Neural cell (in vitro differentiated cells): Measurements from ENCODE around the gene KLHDC8B. TPM values are rescaled to one million over a fixed set of nuclear protein-coding genes. Genes with fewer than 3 reads are reported as not detected.

ENCODE experiments used
- H2AFZ ChIP-seq: fragments of 200-600, 300-800 bp; sonication (generic), shearing (Covaris generic); 2 replicates; pipeline ENCODE4 v1.6.0; 2014; ENCODE audit warnings: low read depth, mild to moderate bottlenecking, antibody characterized with exemption, low read length, moderate library complexity
- H3F3A ChIP-seq: fragments of 200-600 bp; shearing (Covaris generic); 2 replicates; pipeline ENCODE4 v1.6.1; 2016; ENCODE audit warnings: mild to moderate bottlenecking, moderate library complexity, mixed read lengths, antibody characterized with exemption, low read length; ENCODE audit not compliant: insufficient read depth, poor library complexity, severe bottlenecking
- H3K27ac ChIP-seq: fragments of 200-600, 300-800 bp; sonication (generic), shearing (Covaris generic); 2 replicates; pipeline ENCODE4 v1.5.1; 2014; ENCODE audit warnings: mild to moderate bottlenecking, low read length, moderate library complexity
- H3K27me3 ChIP-seq: fragments of 300-800, 200-600 bp; sonication (generic), shearing (Covaris generic); 2 replicates; pipeline ENCODE4 v1.6.0; 2014; ENCODE audit warnings: mild to moderate bottlenecking, low read depth, low read length, moderate library complexity; ENCODE audit not compliant: insufficient read depth
- H3K36me3 ChIP-seq: fragments of 300-800, 200-600 bp; sonication (generic), shearing (Covaris generic); 2 replicates; pipeline ENCODE4 v1.5.1; 2014; ENCODE audit warnings: mild to moderate bottlenecking, antibody characterized with exemption, low read length, moderate library complexity; ENCODE audit not compliant: insufficient read depth
- H3K4me2 ChIP-seq: fragments of 300-800, 200-600 bp; sonication (generic), shearing (Covaris generic); 2 replicates; pipeline ENCODE4 v1.6.0; 2014; ENCODE audit warnings: mild to moderate bottlenecking, low read length
- H3K4me3 ChIP-seq: fragments of 300-800, 200-600 bp; sonication (generic), shearing (Covaris generic); 2 replicates; pipeline ENCODE4 v1.5.1; 2014; ENCODE audit warnings: mild to moderate bottlenecking, low read length, moderate library complexity
- H3K79me2 ChIP-seq: fragments of 200-600 bp; shearing (Covaris generic); replicated peaks from 2 replicates; pipeline ENCODE4 v1.6.0; 2014; ENCODE audit warnings: mild to moderate bottlenecking, low read length, moderate library complexity; ENCODE audit not compliant: insufficient read depth
- H3K9ac ChIP-seq: fragments of 300-800, 200-600 bp; sonication (generic), shearing (Covaris generic); 2 replicates; pipeline ENCODE4 v1.6.1; 2016; ENCODE audit warnings: mild to moderate bottlenecking, low read length, mixed read lengths
- H3K9me2 ChIP-seq: fragments of 200-600 bp; shearing (Covaris generic); 2 replicates; pipeline ENCODE4 v1.6.1; 2016; ENCODE audit warnings: mild to moderate bottlenecking, low read length, mixed read lengths; ENCODE audit not compliant: insufficient read depth
- H3K9me3 ChIP-seq: fragments of 200-600, 300-800 bp; sonication (generic), shearing (Covaris generic); 2 replicates; pipeline ENCODE4 v1.6.1; 2016; ENCODE audit warnings: mild to moderate bottlenecking, mixed run types, low read length, moderate library complexity, mixed read lengths
- H4K20me1 ChIP-seq: fragments of 200-600 bp; shearing (Covaris generic); 2 replicates; pipeline ENCODE4 v1.6.1; 2016; ENCODE audit warnings: mild to moderate bottlenecking, mixed run types; ENCODE audit not compliant: insufficient read depth
- CTCF ChIP-seq: fragments of 450-650 bp; IDR thresholded peaks from 2 replicates; pipeline ENCODE4 v1.5.1; 2014; ENCODE audit warnings: antibody characterized with exemption, mild to moderate bottlenecking, moderate library complexity; ENCODE audit not compliant: poor library complexity, severe bottlenecking
- EP300 ChIP-seq: fragments of 450-650 bp; conservative IDR thresholded peaks from 2 replicates; pipeline ENCODE4 v1.6.1; 2014; ENCODE audit warnings: antibody characterized with exemption, mild to moderate bottlenecking, moderate library complexity; ENCODE audit not compliant: poor library complexity, severe bottlenecking
- EZH2 ChIP-seq: fragments of 200-600, 300-800 bp; shearing (Covaris generic), sonication (generic); IDR thresholded peaks from 2 replicates; pipeline ENCODE4 v1.6.1; 2014; ENCODE audit warnings: antibody characterized with exemption, low read length, borderline replicate concordance, mild to moderate bottlenecking; ENCODE audit not compliant: insufficient read depth, poor library complexity, severe bottlenecking
- MXI1 ChIP-seq: fragments of 450-650 bp; conservative IDR thresholded peaks from 2 replicates; pipeline ENCODE4 v1.6.1; 2014; ENCODE audit warnings: antibody characterized with exemption, mild to moderate bottlenecking; ENCODE audit not compliant: poor library complexity, severe bottlenecking
- POLR2AphosphoS5 ChIP-seq: IDR thresholded peaks from 2 replicates; pipeline ENCODE4 v1.6.1; 2012
- RAD21 ChIP-seq: fragments of 450-650 bp; conservative IDR thresholded peaks from 2 replicates; pipeline ENCODE4 v1.6.1; 2014; ENCODE audit warnings: antibody characterized with exemption, mild to moderate bottlenecking, moderate library complexity
- SMC3 ChIP-seq: fragments of 450-650 bp; conservative IDR thresholded peaks from 2 replicates; pipeline ENCODE4 v1.6.1; 2014; ENCODE audit warnings: antibody characterized with exemption, mild to moderate bottlenecking, moderate library complexity; ENCODE audit not compliant: poor library complexity
- TAF1 ChIP-seq: IDR thresholded peaks from 2 replicates; pipeline ENCODE4 v1.6.1; 2012; ENCODE audit warnings: low read depth
- polyA plus RNA-seq: library from polyadenylated mRNA; depleted of rRNA; stranded (reverse); fragments of >200 nt; gene quantifications from 2 replicates; pipeline ENCODE4 v1.2.3, GENCODE V29; 2014
- TF ChIP-seq, protein P1 (sequence below): IDR thresholded peaks from 2 replicates; pipeline ENCODE4 v1.6.1; 2012; ENCODE audit warnings: borderline replicate concordance

KLHDC8B gene
- polyA plus RNA-seq, 1 donor from 2014 or later = 65.1 TPM

GRCh38 chr3:49148159-49148558, 23.2 kb upstream of the KLHDC8B start:
- Histone ChIP-seq H2AFZ (no peak overlapping the region), H3K27ac (no peak overlapping the region), H3K27me3 (no peaks in the 10 kb centered on the region), H3K4me2 (no peak overlapping the region), H3K36me3 (no peaks in the 10 kb centered on the region), H3K9me3 (no peaks in the 10 kb centered on the region), H4K20me1 (no peaks in the 10 kb centered on the region), H3F3A (no peaks in the 10 kb centered on the region), H3K79me2 (no peaks in the 10 kb centered on the region), H3K9ac (no peak overlapping the region), H3K4me3 (no peak overlapping the region), H3K9me2 (no peaks in the 10 kb centered on the region)
- TF ChIP-seq CTCF = no peak
- no peak for TF ChIP-seq POLR2AphosphoS5
- no peak for TF ChIP-seq EP300
- no peak for TF ChIP-seq TAF1
- TF ChIP-seq SMC3 = no peak
- TF ChIP-seq EZH2 = no peak
- no peak for TF ChIP-seq MXI1
- TF ChIP-seq, protein P1, sequence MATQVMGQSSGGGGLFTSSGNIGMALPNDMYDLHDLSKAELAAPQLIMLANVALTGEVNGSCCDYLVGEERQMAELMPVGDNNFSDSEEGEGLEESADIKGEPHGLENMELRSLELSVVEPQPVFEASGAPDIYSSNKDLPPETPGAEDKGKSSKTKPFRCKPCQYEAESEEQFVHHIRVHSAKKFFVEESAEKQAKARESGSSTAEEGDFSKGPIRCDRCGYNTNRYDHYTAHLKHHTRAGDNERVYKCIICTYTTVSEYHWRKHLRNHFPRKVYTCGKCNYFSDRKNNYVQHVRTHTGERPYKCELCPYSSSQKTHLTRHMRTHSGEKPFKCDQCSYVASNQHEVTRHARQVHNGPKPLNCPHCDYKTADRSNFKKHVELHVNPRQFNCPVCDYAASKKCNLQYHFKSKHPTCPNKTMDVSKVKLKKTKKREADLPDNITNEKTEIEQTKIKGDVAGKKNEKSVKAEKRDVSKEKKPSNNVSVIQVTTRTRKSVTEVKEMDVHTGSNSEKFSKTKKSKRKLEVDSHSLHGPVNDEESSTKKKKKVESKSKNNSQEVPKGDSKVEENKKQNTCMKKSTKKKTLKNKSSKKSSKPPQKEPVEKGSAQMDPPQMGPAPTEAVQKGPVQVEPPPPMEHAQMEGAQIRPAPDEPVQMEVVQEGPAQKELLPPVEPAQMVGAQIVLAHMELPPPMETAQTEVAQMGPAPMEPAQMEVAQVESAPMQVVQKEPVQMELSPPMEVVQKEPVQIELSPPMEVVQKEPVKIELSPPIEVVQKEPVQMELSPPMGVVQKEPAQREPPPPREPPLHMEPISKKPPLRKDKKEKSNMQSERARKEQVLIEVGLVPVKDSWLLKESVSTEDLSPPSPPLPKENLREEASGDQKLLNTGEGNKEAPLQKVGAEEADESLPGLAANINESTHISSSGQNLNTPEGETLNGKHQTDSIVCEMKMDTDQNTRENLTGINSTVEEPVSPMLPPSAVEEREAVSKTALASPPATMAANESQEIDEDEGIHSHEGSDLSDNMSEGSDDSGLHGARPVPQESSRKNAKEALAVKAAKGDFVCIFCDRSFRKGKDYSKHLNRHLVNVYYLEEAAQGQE = no peak
- TF ChIP-seq RAD21 = no peak

- no peak overlapping the region for H3K9ac ChIP-seq
- no peak overlapping the region for H3K4me2 ChIP-seq
- H3K4me3 ChIP-seq = no peak overlapping the region
- H3K36me3 ChIP-seq = no peaks in the 10 kb centered on the region
- no peaks in the 10 kb centered on the region for H3K9me3 ChIP-seq
- no peak overlapping the region for H2AFZ ChIP-seq
- H3K79me2 ChIP-seq = no peaks in the 10 kb centered on the region
- no peaks in the 10 kb centered on the region for H3K9me2 ChIP-seq
- no peaks in the 10 kb centered on the region for H3F3A ChIP-seq
- no peaks in the 10 kb centered on the region for H3K27me3 ChIP-seq
- TF ChIP-seq SMC3 = no peak
- H3K27ac ChIP-seq = no peak overlapping the region
- H4K20me1 ChIP-seq = no peaks in the 10 kb centered on the region
These were observed 19.8 kb upstream of the KLHDC8B start for GRCh38 chr3:49151610-49152009.

DNA sequence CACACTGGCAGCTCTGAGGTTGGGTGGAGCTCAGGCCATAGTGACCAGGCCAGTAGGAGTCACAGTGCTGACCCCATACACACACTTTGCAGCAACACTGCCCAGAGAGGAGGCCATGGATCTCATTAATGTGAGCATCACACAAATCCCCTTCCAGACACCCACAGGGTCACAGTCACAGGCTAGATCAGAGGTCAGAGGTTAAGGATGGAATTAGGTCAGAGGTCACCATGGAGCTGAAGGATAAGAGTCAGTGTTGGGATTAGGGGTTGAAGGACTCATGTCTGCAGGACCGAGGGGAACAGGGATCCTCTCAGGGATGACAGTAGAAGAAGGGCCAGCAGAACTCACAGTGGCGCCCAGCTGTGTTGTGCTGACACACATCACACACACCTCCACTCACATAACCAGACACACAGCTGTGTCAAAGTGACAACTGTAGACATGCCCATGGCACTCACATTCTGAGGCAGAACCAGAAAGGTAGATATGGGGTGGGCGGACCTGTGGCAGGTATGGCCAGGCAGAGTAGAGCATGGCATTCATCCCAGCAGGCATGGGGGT, 18.0 kb upstream of the KLHDC8B start:
- no peak overlapping the region for H3K27ac ChIP-seq
- no peaks in the 10 kb centered on the region for H3K79me2 ChIP-seq
- TF ChIP-seq POLR2AphosphoS5 = no peak
- no peak for TF ChIP-seq TAF1
- no peaks in the 10 kb centered on the region for H3K9me2 ChIP-seq
- no peaks in the 10 kb centered on the region for H3F3A ChIP-seq
- H2AFZ ChIP-seq = no peak overlapping the region
- no peaks in the 10 kb centered on the region for H3K9me3 ChIP-seq
- H3K4me3 ChIP-seq = no peak overlapping the region
- H3K9ac ChIP-seq = no peak overlapping the region
- H3K27me3 ChIP-seq = no peaks in the 10 kb centered on the region
- H3K4me2 ChIP-seq = no peak overlapping the region
- no peaks in the 10 kb centered on the region for H3K36me3 ChIP-seq
- H4K20me1 ChIP-seq = no peaks in the 10 kb centered on the region
